Retinal pigment epithelial cell (primary cell): ENCODE measurements around the gene PCGF1.

ENCODE experiments used
- DNase-seq: peaks from one replicate; pipeline ENCODE4 v3.0.0-alpha.2; 2010; ENCODE audit warnings: low read depth
- H3K4me3 ChIP-seq: 2 replicates; pipeline ENCODE4 v1.5.1; 2011; ENCODE audit warnings: mild to moderate bottlenecking, low read length, control low read depth, moderate library complexity
- CTCF ChIP-seq: conservative IDR thresholded peaks from 2 replicates; pipeline ENCODE4 v1.5.1; 2011; ENCODE audit warnings: low read depth, low read length, control low read depth, inconsistent platforms

Gene PCGF1

GRCh38 chr2:74529357-74530238 lies 22.1 kb upstream of the PCGF1 start, which contains the start of the genes AUP1 and HTRA2:
Gene AUP1 (minus strand): TSS chr2:74529706. CDS start chr2:74529629, 77 bp downstream.
Gene HTRA2 (plus strand): TSS chr2:74529933. CDS start chr2:74530007, 74 bp downstream.
- H3K4me3 ChIP-seq = peak within 1 kb of the TSS; percentile 96
- DNase-seq = peak; percentile 97
- no peak for TF ChIP-seq CTCF

- no peak for DNase-seq
- peak overlapping the region; percentile 96 for H3K4me3 ChIP-seq
- peak; percentile 7 for TF ChIP-seq CTCF
These were observed 21.3 kb upstream of the PCGF1 start for GRCh38 chr2:74528600-74529356.

GRCh38 chr2:74527741-74528140 lies 20.2 kb upstream of the PCGF1 start:
- DNase-seq = no peak
- no peak for TF ChIP-seq CTCF

GRCh38 chr2:74526649-74527230 lies 19.2 kb upstream of the PCGF1 start:
- no peak overlapping the region for H3K4me3 ChIP-seq
- no peak for DNase-seq
- TF ChIP-seq CTCF = no peak

More at GRCh38 chr2:74527741-74528140, 20.2 kb upstream of the PCGF1 start:
- H3K4me3 ChIP-seq = no peak overlapping the region

GRCh38 chr2:74525717-74526648 lies 18.5 kb upstream of the PCGF1 start, which contains the start of gene DQX1:
Gene DQX1 (minus strand): TSS chr2:74526231. CDS start chr2:74525729, 502 bp downstream.
- DNase-seq = no peak
- H3K4me3 ChIP-seq = no peak within 1 kb of the TSS
- TF ChIP-seq CTCF = no peak
